ENCODE results near the gene POLRMT.
"Not testable (repeated sequence)": the region's sequence is repeated elsewhere in the genome, so short reads cannot be mapped to it uniquely, and the experiment has no call there.

The POLRMT gene

DNA sequence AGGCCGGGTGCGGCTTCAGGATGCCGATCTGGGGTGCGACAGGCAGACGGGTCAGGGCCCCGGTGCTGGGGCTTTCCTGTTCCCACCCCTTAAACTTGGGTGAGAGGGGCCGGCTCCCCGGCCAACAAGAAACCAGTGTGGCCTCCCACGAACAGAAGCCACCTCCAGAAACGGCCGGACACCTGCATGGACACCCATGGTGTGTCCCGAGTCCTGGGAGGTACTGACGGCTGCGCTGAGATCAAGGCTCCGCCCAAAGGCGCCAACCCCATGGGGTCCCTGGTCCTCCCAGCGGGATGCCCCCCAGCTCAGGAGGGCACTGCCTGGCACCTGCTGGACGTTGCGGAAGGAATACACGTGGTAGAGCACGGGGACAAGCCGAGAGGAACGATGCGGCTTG is 11.5 kb downstream of the POLRMT start:
- no peak overlapping the region for H3K4me3 ChIP-seq (ENCODE audit: low read length)
- TF ChIP-seq, protein P1, sequence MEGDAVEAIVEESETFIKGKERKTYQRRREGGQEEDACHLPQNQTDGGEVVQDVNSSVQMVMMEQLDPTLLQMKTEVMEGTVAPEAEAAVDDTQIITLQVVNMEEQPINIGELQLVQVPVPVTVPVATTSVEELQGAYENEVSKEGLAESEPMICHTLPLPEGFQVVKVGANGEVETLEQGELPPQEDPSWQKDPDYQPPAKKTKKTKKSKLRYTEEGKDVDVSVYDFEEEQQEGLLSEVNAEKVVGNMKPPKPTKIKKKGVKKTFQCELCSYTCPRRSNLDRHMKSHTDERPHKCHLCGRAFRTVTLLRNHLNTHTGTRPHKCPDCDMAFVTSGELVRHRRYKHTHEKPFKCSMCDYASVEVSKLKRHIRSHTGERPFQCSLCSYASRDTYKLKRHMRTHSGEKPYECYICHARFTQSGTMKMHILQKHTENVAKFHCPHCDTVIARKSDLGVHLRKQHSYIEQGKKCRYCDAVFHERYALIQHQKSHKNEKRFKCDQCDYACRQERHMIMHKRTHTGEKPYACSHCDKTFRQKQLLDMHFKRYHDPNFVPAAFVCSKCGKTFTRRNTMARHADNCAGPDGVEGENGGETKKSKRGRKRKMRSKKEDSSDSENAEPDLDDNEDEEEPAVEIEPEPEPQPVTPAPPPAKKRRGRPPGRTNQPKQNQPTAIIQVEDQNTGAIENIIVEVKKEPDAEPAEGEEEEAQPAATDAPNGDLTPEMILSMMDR (conservative IDR thresholded peaks at IDR 0.05; ENCODE audit: low read depth, low read length): no peak
- no peak for DNase-seq (ENCODE audit: low read depth)

- not testable (repeated sequence) for H3K4me3 ChIP-seq (ENCODE audit: low read length); DNase-seq (ENCODE audit: low read depth)
These were observed 12.1 kb downstream of the POLRMT start for GRCh38 chr19:621191-621590.

- H3K4me3 ChIP-seq (ENCODE audit: low read length): no peak overlapping the region
- TF ChIP-seq, protein P1 (conservative IDR thresholded peaks at IDR 0.05; ENCODE audit: low read depth, low read length): no peak
- DNase-seq (ENCODE audit: low read depth): no peak
These were observed 13.0 kb downstream of the POLRMT start for GRCh38 chr19:620166-620862.

DNA sequence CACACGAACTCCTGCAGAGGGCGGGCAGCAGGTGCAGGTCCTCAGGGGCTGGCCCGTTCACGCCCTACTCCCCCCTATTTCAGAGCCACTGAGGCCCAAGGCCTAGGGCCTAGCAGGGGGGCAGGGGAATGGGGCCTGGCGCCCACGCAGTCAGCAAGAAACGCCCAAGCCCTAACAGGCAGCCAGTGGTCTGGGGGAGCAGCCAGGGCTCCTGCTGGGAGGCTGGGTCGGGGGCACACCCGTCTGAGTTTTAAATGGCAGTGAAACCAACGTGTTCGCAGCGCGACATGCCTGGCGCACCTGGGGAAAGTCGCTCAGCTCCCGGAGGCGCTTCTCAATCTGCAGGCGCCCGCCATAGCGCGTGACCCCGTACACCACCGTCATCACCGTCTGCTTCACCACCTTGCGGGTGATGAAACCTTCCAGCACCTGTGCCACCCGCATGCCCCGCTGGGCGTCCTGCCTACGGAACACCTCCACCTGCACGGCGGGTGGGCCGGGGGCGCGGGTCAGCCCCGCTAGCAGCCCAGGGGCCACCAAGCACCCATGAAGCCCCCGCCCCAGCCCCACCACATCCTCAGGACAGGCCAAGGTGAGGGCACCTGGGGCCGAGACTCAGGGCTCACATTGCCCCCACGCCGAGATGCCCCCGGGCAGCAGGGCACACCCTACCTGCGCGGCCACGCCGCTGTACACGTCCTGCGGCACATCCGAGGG is 13.9 kb downstream of the POLRMT start:
- H3K4me3 ChIP-seq (ENCODE audit: low read length): no peak overlapping the region
- no peak for DNase-seq (ENCODE audit: low read depth)
- TF ChIP-seq, protein P1 (conservative IDR thresholded peaks at IDR 0.05; ENCODE audit: low read depth, low read length): no peak

- TF ChIP-seq, protein P1 (conservative IDR thresholded peaks at IDR 0.05; ENCODE audit: low read depth, low read length): no peak
- no peak overlapping the region for H3K4me3 ChIP-seq (ENCODE audit: low read length)
- DNase-seq (ENCODE audit: low read depth): no peak
These were observed 14.6 kb downstream of the POLRMT start for GRCh38 chr19:618674-619285.

GRCh38 chr19:618247-618619 is 15.1 kb downstream of the POLRMT start:
- H3K4me3 ChIP-seq (ENCODE audit: low read length): no peak overlapping the region
- TF ChIP-seq, protein P1 (conservative IDR thresholded peaks at IDR 0.05; ENCODE audit: low read depth, low read length): no peak
- DNase-seq (ENCODE audit: low read depth): no peak

GRCh38 chr19:617551-618246 is 15.6 kb downstream of the POLRMT start:
- no peak for DNase-seq (ENCODE audit: low read depth)
- TF ChIP-seq, protein P1 (conservative IDR thresholded peaks at IDR 0.05; ENCODE audit: low read depth, low read length): no peak
- H3K4me3 ChIP-seq (ENCODE audit: low read length): no peak overlapping the region

Measured in retinal pigment epithelial cell (primary cell).